K562 (cell line): ENCODE data around the gene TRIM31. TPM values are rescaled to one million over a fixed set of nuclear protein-coding genes. Genes with fewer than 3 reads are reported as not detected.

Source experiments
- EWSR1 ChIP-seq: fragments of 450-650 bp; IDR thresholded peaks from 2 replicates; pipeline ENCODE4 v1.6.1; 2018; ENCODE audit warnings: borderline replicate concordance, mild to moderate bottlenecking, low read depth, moderate library complexity; ENCODE audit not compliant: partially characterized antibody
- FOXK2 ChIP-seq, 2 experiments: fragments of 450-650 bp; IDR thresholded peaks in 1 of 2; conservative IDR thresholded peaks in 1 of 2; 2 replicates each; pipeline ENCODE4 v1.6.1; 2016; ENCODE audit warnings: low read depth in 2 of 2, mild to moderate bottlenecking in 1 of 2
- FOXP1 ChIP-seq: sonication (generic); formaldehyde crosslinking; IDR thresholded peaks from 2 replicates; pipeline ENCODE4 v1.8.0; 2022; ENCODE audit warnings: mild to moderate bottlenecking, missing genetic modification reagents
- HNRNPLL ChIP-seq: fragments of 200-400 bp; formaldehyde crosslinking; IDR thresholded peaks from 2 replicates; pipeline ENCODE4 v1.6.1; 2017; ENCODE audit warnings: low read length, low read depth, mild to moderate bottlenecking; ENCODE audit not compliant: poor library complexity, severe bottlenecking
- KAT7 ChIP-seq: sonication (generic); formaldehyde crosslinking; IDR thresholded peaks from 2 replicates; pipeline ENCODE4 v1.8.0; 2022; ENCODE audit warnings: missing genetic modification reagents, mild to moderate bottlenecking, borderline replicate concordance
- KDM4B ChIP-seq, 2 experiments: fragments of 450-650 bp in 1 of 2; sonication (generic) in 1 of 2; IDR thresholded peaks; 2 replicates each; pipeline ENCODE4 v1.6.1; 2016 to 2017; ENCODE audit warnings: borderline replicate concordance in 2 of 2, antibody characterized with exemption in 1 of 2, low read depth in 1 of 2, mild to moderate bottlenecking in 1 of 2
- MEF2D ChIP-seq: conservative IDR thresholded peaks from 2 replicates; pipeline ENCODE4 v1.6.1; 2016; ENCODE audit warnings: low read depth, missing genetic modification characterization, missing compliant biosample characterization
- MTA1 ChIP-seq: fragments of 450-650 bp; IDR thresholded peaks from 2 replicates; pipeline ENCODE4 v1.6.1; 2017; ENCODE audit warnings: borderline replicate concordance
- NR3C1 ChIP-seq: sonication (generic); formaldehyde crosslinking; IDR thresholded peaks from 2 replicates; pipeline ENCODE4 v1.8.1; 2022; ENCODE audit warnings: missing genetic modification reagents
- PML ChIP-seq: IDR thresholded peaks from 2 replicates; pipeline ENCODE4 v1.6.1; 2012; ENCODE audit warnings: low read length, inconsistent platforms
- POLR2A ChIP-seq: fragments of 450-650 bp; conservative IDR thresholded peaks from 2 replicates; pipeline ENCODE4 v1.6.1; 2016
- TAF1 ChIP-seq: IDR thresholded peaks from 2 replicates; pipeline ENCODE4 v1.6.1; 2011; ENCODE audit warnings: mild to moderate bottlenecking, low read length, moderate library complexity; ENCODE audit not compliant: insufficient read depth, control insufficient read depth, severe bottlenecking; ENCODE audit errors: extremely low read depth
- TRIM24 ChIP-seq, 2 experiments: fragments of 450-650 bp; IDR thresholded peaks; 2 replicates each; pipeline ENCODE4 v1.6.1; 2016
- U2AF2 ChIP-seq: fragments of 200-400 bp; formaldehyde crosslinking; optimal IDR thresholded peaks from 2 replicates; pipeline ENCODE3; 2017; ENCODE audit warnings: low read depth, mild to moderate bottlenecking, low read length
- ZBTB2 ChIP-seq: fragments of 450-650 bp; IDR thresholded peaks from 2 replicates; pipeline ENCODE4 v1.6.1; 2016; ENCODE audit warnings: antibody characterized with exemption
- ZFX ChIP-seq: sonication (generic); formaldehyde crosslinking; IDR thresholded peaks from 2 replicates; pipeline ENCODE4 v1.8.0; 2022; ENCODE audit warnings: mild to moderate bottlenecking, missing genetic modification reagents, moderate library complexity
- ZNF140 ChIP-seq: fragments of 250-450 bp; sonication (Bioruptor Pico); IDR thresholded peaks from 2 replicates; pipeline ENCODE4 v1.8.0; 2021; ENCODE audit warnings: moderate library complexity, mild to moderate bottlenecking, inconsistent platforms
- ZNF174 ChIP-seq: fragments of 250-450 bp; sonication (Bioruptor Pico); IDR thresholded peaks from 2 replicates; pipeline ENCODE4 v1.4.0; 2020; ENCODE audit warnings: mild to moderate bottlenecking
- ZNF431 ChIP-seq: sonication (generic); formaldehyde crosslinking; IDR thresholded peaks from 2 replicates; pipeline ENCODE4 v1.8.0; 2022; ENCODE audit warnings: mild to moderate bottlenecking, missing genetic modification reagents
- polyA plus RNA-seq, 8 experiments: library from polyadenylated mRNA; depleted of rRNA in 4 of 8; stranded (reverse) in 5 of 8; unstranded in 3 of 8; fragments of >200 nt; fragmentation: Nextera tagmentation in 2 of 8; fragmentation: Illumina TruSeq in 1 of 8; extraction: Ambion mirVana in 2 of 8; extraction: Trizol in 1 of 8; gene quantifications; 2 replicates each; pipeline versions ENCODE4 v1.2.1 to v1.2.3, GENCODE V29; 2011 to 2014; ENCODE audit warnings: inconsistent platforms in 1 of 8, missing spikeins in 1 of 8
- total RNA-seq, 7 experiments: library from RNA; depleted of rRNA in 6 of 7; stranded (reverse); fragments of >200 nt in 6 of 7; fragmentation: Illumina TruSeq in 2 of 7; extraction: Trizol in 2 of 7; gene quantifications; 2 replicates each; pipeline versions ENCODE4 v1.2.1 to v1.2.3, GENCODE V29; 2011 to 2021; ENCODE audit warnings: low replicate concordance in 1 of 7
- TF ChIP-seq, protein P1 (sequence below), 2 experiments: IDR thresholded peaks; 2 replicates each; pipeline ENCODE4 v1.6.1; 2012; ENCODE audit warnings: improper control_type of control experiment in 2 of 2, low read depth in 2 of 2, low read length in 2 of 2, borderline replicate concordance in 1 of 2
- TF ChIP-seq, protein P2 (sequence below): sonication (generic); formaldehyde crosslinking; IDR thresholded peaks from 2 replicates; pipeline ENCODE4 v1.8.1; 2023; ENCODE audit warnings: mild to moderate bottlenecking, missing genetic modification reagents

Gene TRIM31
- total and polyA plus RNA-seq, 9 of the 15 experiments (the other 6 are each of a cell fraction or from before 2014, with no cell fraction given) = not detected

- TF ChIP-seq ZNF174 (CRISPR knock-in tag) = no peak
- TF ChIP-seq ZNF431 (CRISPR knock-in tag) = no peak
- peak; percentile 96 for TF ChIP-seq ZBTB2
- TF ChIP-seq TAF1 = peak; percentile 86
- TF ChIP-seq ZFX (CRISPR knock-in tag) = peak; percentile 48; the same call in 1 of the 2 replicates
- peak in 1 of 2 experiments; percentile 98; a peak in 2 of 4 replicates for TF ChIP-seq KDM4B (IDR thresholded peaks at IDR 0.05; ENCODE audit: borderline replicate concordance in 2 of 2, low read depth in 1 of 2)
- no peak for TF ChIP-seq ZNF140 (CRISPR knock-in tag)
- TF ChIP-seq KAT7 = peak; percentile 96; the same call in 1 of the 2 replicates
- TF ChIP-seq, protein P1, sequence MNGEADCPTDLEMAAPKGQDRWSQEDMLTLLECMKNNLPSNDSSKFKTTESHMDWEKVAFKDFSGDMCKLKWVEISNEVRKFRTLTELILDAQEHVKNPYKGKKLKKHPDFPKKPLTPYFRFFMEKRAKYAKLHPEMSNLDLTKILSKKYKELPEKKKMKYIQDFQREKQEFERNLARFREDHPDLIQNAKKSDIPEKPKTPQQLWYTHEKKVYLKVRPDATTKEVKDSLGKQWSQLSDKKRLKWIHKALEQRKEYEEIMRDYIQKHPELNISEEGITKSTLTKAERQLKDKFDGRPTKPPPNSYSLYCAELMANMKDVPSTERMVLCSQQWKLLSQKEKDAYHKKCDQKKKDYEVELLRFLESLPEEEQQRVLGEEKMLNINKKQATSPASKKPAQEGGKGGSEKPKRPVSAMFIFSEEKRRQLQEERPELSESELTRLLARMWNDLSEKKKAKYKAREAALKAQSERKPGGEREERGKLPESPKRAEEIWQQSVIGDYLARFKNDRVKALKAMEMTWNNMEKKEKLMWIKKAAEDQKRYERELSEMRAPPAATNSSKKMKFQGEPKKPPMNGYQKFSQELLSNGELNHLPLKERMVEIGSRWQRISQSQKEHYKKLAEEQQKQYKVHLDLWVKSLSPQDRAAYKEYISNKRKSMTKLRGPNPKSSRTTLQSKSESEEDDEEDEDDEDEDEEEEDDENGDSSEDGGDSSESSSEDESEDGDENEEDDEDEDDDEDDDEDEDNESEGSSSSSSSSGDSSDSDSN (IDR thresholded peaks at IDR 0.05; ENCODE audit: borderline replicate concordance in 1 of 2, low read depth in 2 of 2, low read length in 2 of 2) = peak; percentile 84 to 88; a peak in 2 of 4 replicates
- TF ChIP-seq U2AF2 = no peak
- TF ChIP-seq MTA1 = peak; percentile 29; the same call in 1 of the 2 replicates
- peak; percentile 93 for TF ChIP-seq POLR2A
- TF ChIP-seq EWSR1 = no peak
- peak; percentile 27; the same call in 1 of the 2 replicates for TF ChIP-seq FOXP1
- TF ChIP-seq HNRNPLL = peak; percentile 92
- peak; percentile 94 to 95 for TF ChIP-seq FOXK2 (conservative IDR thresholded peaks at IDR 0.05 in 1 of 2, IDR thresholded peaks at IDR 0.05 in 1 of 2; ENCODE audit: low read depth in 2 of 2)
- no peak for TF ChIP-seq MEF2D (tag)
- no peak for TF ChIP-seq NR3C1 (CRISPR knock-in tag)
- peak in 1 of 2 experiments; percentile 98; a peak in 2 of 4 replicates for TF ChIP-seq TRIM24 (IDR thresholded peaks at IDR 0.05)
- TF ChIP-seq PML = peak; percentile 84
- TF ChIP-seq, protein P2, sequence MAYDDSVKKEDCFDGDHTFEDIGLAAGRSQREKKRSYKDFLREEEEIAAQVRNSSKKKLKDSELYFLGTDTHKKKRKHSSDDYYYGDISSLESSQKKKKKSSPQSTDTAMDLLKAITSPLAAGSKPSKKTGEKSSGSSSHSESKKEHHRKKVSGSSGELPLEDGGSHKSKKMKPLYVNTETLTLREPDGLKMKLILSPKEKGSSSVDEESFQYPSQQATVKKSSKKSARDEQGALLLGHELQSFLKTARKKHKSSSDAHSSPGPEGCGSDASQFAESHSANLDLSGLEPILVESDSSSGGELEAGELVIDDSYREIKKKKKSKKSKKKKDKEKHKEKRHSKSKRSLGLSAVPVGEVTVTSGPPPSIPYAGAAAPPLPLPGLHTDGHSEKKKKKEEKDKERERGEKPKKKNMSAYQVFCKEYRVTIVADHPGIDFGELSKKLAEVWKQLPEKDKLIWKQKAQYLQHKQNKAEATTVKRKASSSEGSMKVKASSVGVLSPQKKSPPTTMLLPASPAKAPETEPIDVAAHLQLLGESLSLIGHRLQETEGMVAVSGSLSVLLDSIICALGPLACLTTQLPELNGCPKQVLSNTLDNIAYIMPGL (CRISPR knock-in tag) = no peak
Measured at GRCh38 chr6:30066577-30067459, 46.1 kb downstream of the TRIM31 start, which contains the start of gene PPP1R11 (continued).
